PC-3 (cell line): ENCODE measurements around the gene TMEM125.

Experiments used
- CTCF ChIP-seq: fragments of 300-600 bp; sonication (generic); conservative IDR thresholded peaks from 2 replicates; pipeline ENCODE4 v1.5.1; 2017; ENCODE audit warnings: antibody characterized with exemption, low read depth, mild to moderate bottlenecking, low read length
- EZH2 ChIP-seq: fragments of 300-600 bp; sonication (generic); IDR thresholded peaks from one replicate; pipeline ENCODE4 v1.6.1; 2017; ENCODE audit warnings: antibody characterized with exemption, mild to moderate bottlenecking, low read length; ENCODE audit not compliant: unreplicated experiment
- EZH2phosphoT487 ChIP-seq: fragments of 300-600 bp; sonication (generic); IDR thresholded peaks from 2 replicates; pipeline ENCODE4 v1.6.1; 2018; ENCODE audit warnings: mild to moderate bottlenecking, antibody characterized with exemption, low read length, borderline replicate concordance

- TF ChIP-seq CTCF (no peak), EZH2 (no peak), EZH2phosphoT487 (no peak)
These were observed 32.4 kb downstream of the TMEM125 start for GRCh38 chr1:43302201-43302600.
